ENCODE results near the gene NUDT10.
"Not testable (repeated sequence)": the region's sequence is repeated elsewhere in the genome, so short reads cannot be mapped to it uniquely, and the experiment has no call there.

NUDT10 gene

DNA sequence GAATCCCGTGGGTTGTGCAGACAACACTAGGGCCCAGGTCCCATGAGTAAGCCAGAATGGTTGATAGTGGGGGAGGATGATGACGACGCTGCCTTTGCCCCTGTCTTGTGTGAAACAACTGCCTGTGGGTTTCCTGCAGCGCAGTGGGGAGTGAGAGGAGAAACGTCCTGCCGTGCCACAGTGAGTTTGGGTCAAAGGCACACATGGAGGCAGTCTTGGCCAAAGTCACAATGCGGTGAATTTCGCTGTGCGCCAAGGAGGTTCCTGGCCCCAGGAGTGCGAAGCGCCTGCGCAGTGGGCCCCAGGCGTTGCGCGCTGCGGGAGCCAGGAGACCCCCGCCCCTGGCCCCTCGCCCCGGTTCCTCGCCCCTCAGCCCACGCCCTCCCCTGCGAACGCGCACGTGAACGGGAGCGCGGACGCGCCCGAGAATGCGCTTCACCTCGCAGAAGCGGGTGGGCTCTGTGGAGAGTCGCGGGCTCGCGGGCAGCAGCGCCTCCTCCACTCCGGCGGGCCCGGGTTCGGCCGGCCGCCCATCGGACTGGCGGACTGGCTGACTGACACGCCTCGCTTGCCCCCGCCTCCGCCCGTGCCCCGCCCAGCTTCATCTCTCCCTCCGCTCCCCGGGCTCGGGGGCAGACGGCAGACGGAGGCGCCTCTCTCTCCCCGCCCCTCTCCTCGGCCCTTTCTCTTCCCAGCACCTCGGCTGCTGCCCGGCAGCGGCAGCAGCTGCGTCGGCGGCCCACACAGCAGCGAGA is at the start of gene NUDT10:
TSS of gene NUDT10 (plus strand) at position 635 of the 755 bp plus-strand sequence. CDS start 144 bp downstream, outside the sequence.
- DNase-seq: no peak

- DNase-seq: no peak
Observed at GRCh38 chrX:51292421-51292820, 40.2 kb upstream of the NUDT10 start.

GRCh38 chrX:51296138-51296537 is 36.5 kb upstream of the NUDT10 start:
- DNase-seq: no peak

DNA sequence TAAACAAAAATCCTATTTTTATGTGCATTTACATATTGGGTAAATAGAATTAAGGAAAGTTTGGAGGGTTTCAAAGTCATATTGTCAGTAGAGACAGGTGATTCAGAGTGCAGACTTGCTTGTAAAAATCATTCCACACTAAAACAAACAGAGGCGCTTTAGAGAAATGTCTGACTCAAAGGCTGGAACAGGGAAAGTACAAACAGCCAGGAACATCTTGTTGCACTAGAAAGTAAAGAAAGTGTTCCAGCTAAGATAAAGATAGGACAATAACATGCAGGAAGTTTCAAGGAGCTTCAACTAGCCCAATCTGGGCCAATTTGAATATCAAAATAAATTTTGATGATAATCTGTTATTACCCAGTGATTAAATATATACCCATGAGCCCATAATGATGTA is 16.4 kb upstream of the NUDT10 start:
- DNase-seq: no peak

DNA sequence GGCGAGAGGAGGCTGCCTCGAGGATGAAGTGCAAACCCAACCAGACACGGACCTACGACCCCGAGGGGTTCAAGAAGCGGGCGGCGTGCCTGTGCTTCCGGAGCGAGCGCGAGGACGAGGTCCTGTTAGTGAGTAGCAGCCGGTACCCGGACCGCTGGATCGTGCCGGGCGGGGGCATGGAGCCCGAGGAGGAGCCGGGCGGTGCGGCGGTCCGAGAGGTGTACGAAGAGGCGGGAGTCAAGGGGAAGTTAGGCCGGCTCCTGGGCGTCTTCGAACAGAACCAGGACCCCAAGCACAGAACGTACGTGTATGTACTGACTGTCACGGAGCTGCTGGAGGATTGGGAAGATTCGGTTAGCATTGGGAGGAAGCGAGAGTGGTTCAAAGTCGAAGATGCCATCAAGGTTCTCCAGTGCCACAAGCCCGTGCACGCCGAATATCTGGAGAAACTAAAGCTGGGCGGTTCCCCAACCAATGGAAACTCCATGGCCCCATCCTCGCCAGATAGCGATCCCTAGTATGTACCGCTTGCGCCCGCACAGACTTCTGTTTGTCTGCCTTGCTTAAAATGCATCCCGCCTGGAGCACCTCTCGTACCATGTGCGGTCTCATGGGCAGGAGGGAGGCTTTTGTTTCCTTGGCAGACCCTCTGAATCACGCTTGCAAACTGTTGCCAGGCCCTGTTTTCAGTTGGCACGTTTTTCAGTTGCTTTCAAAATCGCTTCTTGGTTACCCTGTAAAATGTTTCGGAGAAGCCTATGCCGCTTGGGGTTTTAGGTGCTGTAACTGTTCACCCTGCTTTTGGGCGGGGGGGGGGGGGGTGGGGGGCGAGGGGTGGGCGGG is 542 bp downstream of the NUDT10 start:
- not testable (repeated sequence) for DNase-seq

- DNase-seq: no peak
Observed at GRCh38 chrX:51334276-51334675, 1.7 kb downstream of the NUDT10 start.

DNA sequence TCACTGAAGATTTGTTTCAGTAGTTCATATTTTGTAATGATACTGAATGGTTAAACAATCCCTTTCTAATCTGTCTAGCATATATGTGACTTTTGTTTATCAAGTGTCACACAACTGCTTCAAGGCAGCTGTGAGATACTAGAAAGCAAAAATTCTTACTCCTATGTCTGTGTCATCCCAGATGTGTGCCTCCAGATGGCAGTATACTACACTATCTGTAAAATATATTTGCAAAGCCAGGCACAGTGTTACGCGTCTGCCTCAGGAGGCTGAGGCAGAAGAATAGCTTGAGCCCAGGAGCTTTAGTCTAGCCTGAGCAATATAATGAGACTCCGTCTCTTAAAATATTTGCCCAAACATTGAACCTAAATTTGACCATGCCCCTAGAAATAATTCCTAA is 4.0 kb downstream of the NUDT10 start:
- no peak for DNase-seq

- DNase-seq: no peak
Observed at GRCh38 chrX:51361251-51361650, 28.6 kb downstream of the NUDT10 start.

- DNase-seq: no peak
Observed at GRCh38 chrX:51376672-51377071, 44.0 kb downstream of the NUDT10 start.
